Panc1 (cell line): ENCODE data around the gene GAS5. TPM values are rescaled to one million over a fixed set of nuclear protein-coding genes. Genes with fewer than 3 reads are reported as not detected.

ENCODE experiments used
- ATAC-seq: fragments of 200-7000 bp; cut with Tn5 transposase; 2 replicates; pipeline ENCODE4 v1.9.1; 2020; ENCODE audit warnings: mild to moderate bottlenecking, moderate library complexity
- Bru-seq: library from RNA; stranded (reverse); fragments of 400-500 nt; gene quantifications from one replicate; lab custom pipeline; 2021; lab: Mats Ljungman, UMichigan
- BruChase-seq, 2 experiments: library from RNA; stranded (reverse); fragments of 400-500 nt; gene quantifications; one replicate each; lab custom pipeline; 2021; lab: Mats Ljungman, UMichigan
- BruUV-seq: library from RNA; stranded (reverse); fragments of 400-500 nt; replicated peaks from 2 replicates; lab custom pipeline; 2021; lab: Mats Ljungman, UMichigan
- CTCF ChIA-PET: fragments of 300-600 bp; sonication (Branson Sonifier 250); formaldehyde crosslinking; loops from one replicate; lab custom pipeline; 2022; ENCODE audit warnings: antibody characterized with exemption; lab: Charles Lee
- POLR2A ChIA-PET: fragments of 300-600 bp; sonication (Branson Sonifier 250); formaldehyde crosslinking; loops from one replicate; lab custom pipeline; 2022; ENCODE audit warnings: antibody characterized with exemption; lab: Charles Lee
- DNase-seq: peaks from one replicate; pipeline ENCODE4 v3.0.0-alpha.2; 2010; ENCODE audit warnings: low read depth, low spot score
- H3K27ac ChIP-seq: 2 replicates; pipeline ENCODE4 v1.5.1; 2011; ENCODE audit warnings: mild to moderate bottlenecking, low read length, inconsistent platforms
- H3K27me3 ChIP-seq: fragments of 200-500 bp; sonication (Bioruptor generic); 2 replicates; pipeline ENCODE4 v1.6.0; 2014; ENCODE audit warnings: low read length, inconsistent platforms; ENCODE audit not compliant: control insufficient read depth, insufficient read depth
- H3K36me3 ChIP-seq: fragments of 200-500 bp; sonication (Bioruptor generic); 2 replicates; pipeline ENCODE4 v1.5.1; 2014; ENCODE audit warnings: inconsistent platforms, mild to moderate bottlenecking, low read length, moderate library complexity; ENCODE audit not compliant: control insufficient read depth, insufficient read depth
- H3K4me1 ChIP-seq: 2 replicates; pipeline ENCODE4 v1.5.1; 2011; ENCODE audit warnings: inconsistent platforms, mild to moderate bottlenecking, low read length, moderate library complexity; ENCODE audit not compliant: control insufficient read depth, insufficient read depth
- H3K4me3 ChIP-seq, 2 experiments: 2 replicates each; pipeline ENCODE4 v1.5.1; 2011 to 2012; ENCODE audit warnings: low read depth in 2 of 2, low read length in 2 of 2, mild to moderate bottlenecking in 2 of 2, inconsistent platforms in 1 of 2, moderate library complexity in 1 of 2
- H3K9me3 ChIP-seq: fragments of 200-500 bp; sonication (Bioruptor generic); 2 replicates; pipeline ENCODE4 v1.5.1; 2014; ENCODE audit warnings: low read depth, mild to moderate bottlenecking, inconsistent platforms, low read length, moderate library complexity; ENCODE audit not compliant: control insufficient read depth, insufficient read depth
- CTCF ChIP-seq: fragments of 450-650 bp; IDR thresholded peaks from 2 replicates; pipeline ENCODE4 v1.5.1; 2017; ENCODE audit warnings: mild to moderate bottlenecking
- POLR2AphosphoS5 ChIP-seq: IDR thresholded peaks from 2 replicates; pipeline ENCODE4 v1.6.1; 2012; ENCODE audit warnings: mild to moderate bottlenecking, low read depth, low read length, moderate library complexity
- REST ChIP-seq, 2 experiments: IDR thresholded peaks; 2 replicates each; pipeline ENCODE4 v1.6.1; 2011 to 2012; ENCODE audit warnings: low read depth in 2 of 2, control low read depth in 1 of 2, low read length in 1 of 2, mild to moderate bottlenecking in 1 of 2, moderate library complexity in 1 of 2; ENCODE audit not compliant: insufficient read depth in 1 of 2
- SIN3A ChIP-seq: IDR thresholded peaks from 2 replicates; pipeline ENCODE4 v1.6.1; 2012; ENCODE audit warnings: low read depth, mild to moderate bottlenecking, low read length, moderate library complexity, borderline replicate concordance; ENCODE audit not compliant: insufficient read depth
- TCF7L2 ChIP-seq: IDR thresholded peaks from 2 replicates; pipeline ENCODE4 v1.6.1; 2011; ENCODE audit warnings: mild to moderate bottlenecking, low read depth, low read length, inconsistent platforms
- in situ Hi-C: cut with HindIII; loops from 2 replicates; pipeline ENCODE4 v1.10.0; 2016; ENCODE audit warnings: low sequenced_read_pairs, low pct_unique_long_range_greater_than_20kb
- intact Hi-C: fragments of 100-400 bp; cut with micrococcal nuclease; formaldehyde crosslinking; loops from one replicate; pipeline ENCODE4 v1.10.0; 2022; ENCODE audit not compliant: unreplicated experiment
- long read RNA-seq: library from polyadenylated mRNA; unstranded; transcript quantifications from one replicate; pipeline ENCODE4 v2.0.0, GENCODE V29; 2021; ENCODE audit not compliant: unreplicated experiment
- polyA plus RNA-seq: library from polyadenylated mRNA; unstranded; fragments of >200 nt; gene quantifications from one replicate; pipeline ENCODE4 v1.2.1, GENCODE V29; 2012; ENCODE audit warnings: missing spikeins; ENCODE audit not compliant: insufficient read length
- total RNA-seq: library from RNA; stranded (reverse); gene quantifications from one replicate; pipeline ENCODE4 v1.2.1, GENCODE V29; 2021; ENCODE audit not compliant: unreplicated experiment

The GAS5 gene
- total RNA-seq: 236 TPM
- 157 TPM for polyA plus RNA-seq
- percentile 100 among the genes with signal in this experiment for Bru-seq, nascent RNA
- percentile 99 among the genes with signal in this experiment for BruChase-seq, experiment 1, labeled RNA remaining after a 2-hour chase
- BruChase-seq, experiment 2, labeled RNA remaining after a 6-hour chase: percentile 96 among the genes with signal in this experiment
- long read RNA-seq, transcript GAS5-221 (12 exons, 632 nt): major isoform, 20 of 77 reads
- long read RNA-seq, partial matches to known transcripts: 11 of 77 reads
- long read RNA-seq, other reads (novel, unspliced or antisense): 41 of 77 reads

- intact Hi-C loops (no loop called here), in situ Hi-C loops (no loop called here)
- peak within 1 kb of the TSS; percentile 97 for H3K27ac ChIP-seq
- no peak for TF ChIP-seq CTCF
- TF ChIP-seq SIN3A: peak; percentile 81
- TF ChIP-seq POLR2AphosphoS5: peak; percentile 100
- no peak for TF ChIP-seq REST (IDR thresholded peaks at IDR 0.05; ENCODE audit: insufficient read depth in 1 of 2, low read depth in 2 of 2, low read length in 1 of 2)
- TF ChIP-seq TCF7L2: no peak
- H3K36me3 ChIP-seq: peaks cover 42% of the 10 kb centered on the region
- no peaks in the 10 kb centered on the region for H3K9me3 ChIP-seq
- peak; percentile 91 for ATAC-seq
- CTCF ChIA-PET: interaction anchor here (0.6 kb wide), 2 partner anchors 42 to 136 kb away, joined by 4 to 9 read pairs; no protein-coding TSS in a partner anchor
- peak; percentile 97 for DNase-seq
- H3K4me1 ChIP-seq: peaks cover 33% of the 10 kb centered on the region
- no TSS peak for BruUV-seq
- no peaks in the 10 kb centered on the region for H3K27me3 ChIP-seq
- POLR2A ChIA-PET: interaction anchor here (0.5 to 1.2 kb wide), 6 partner anchors 8 to 420 kb away, joined by 3 to 4 read pairs (median 3); no protein-coding TSS in a partner anchor
- H3K4me3 ChIP-seq: peak within 1 kb of the TSS; percentile 79 to 95
Observed at GRCh38 chr1:173867753-173868265, at the start of gene GAS5. Gene GAS5 (minus strand): TSS chr1:173867989.

- no peaks in the 10 kb centered on the region for H3K36me3 ChIP-seq
- TF ChIP-seq SIN3A (no peak), REST (IDR thresholded peaks at IDR 0.05; ENCODE audit: insufficient read depth in 1 of 2, low read depth in 2 of 2, low read length in 1 of 2) (no peak), POLR2AphosphoS5 (no peak), CTCF (no peak)
- POLR2A ChIA-PET: no interaction called here
- CTCF ChIA-PET: no interaction called here
- DNase-seq (no peak), ATAC-seq (no peak)
- in situ Hi-C loops (no loop called here), intact Hi-C loops (no loop called here)
- no peak within 1 kb of the TSS for H3K4me3 ChIP-seq
- H3K27ac ChIP-seq: no peak within 1 kb of the TSS
- H3K4me1 ChIP-seq: no peaks in the 10 kb centered on the region
- no peaks in the 10 kb centered on the region for H3K9me3 ChIP-seq
- no peaks in the 10 kb centered on the region; the same call in 1 of the 2 replicates for H3K27me3 ChIP-seq
- BruUV-seq: no TSS peak
Observed at GRCh38 chr1:173917149-173917548, 49.4 kb upstream of the GAS5 start, which contains the start of gene SERPINC1. Gene SERPINC1 (minus strand): TSS chr1:173917327. CDS start chr1:173917259, 68 bp downstream.
